ENCODE results near the gene IL13.

- no peak for TF ChIP-seq EP300 (IDR thresholded peaks at IDR 0.05)
- TF ChIP-seq CTCF (IDR thresholded peaks at IDR 0.05), result no peak
These were observed 1.9 kb downstream of the IL13 start for GRCh38 chr5:132659598-132660493.

All from ovary (tissue), 3 donors.